Keratinocyte (primary cell): ENCODE data around the gene LSM14B.

ENCODE experiments used
- EZH2 ChIP-seq: IDR thresholded peaks from one replicate; pipeline ENCODE4 v1.6.1; 2012; ENCODE audit warnings: inconsistent platforms, mild to moderate bottlenecking, low read length, moderate library complexity
- TF ChIP-seq, protein P1 (sequence below), 3 experiments: IDR thresholded peaks in 1 of 3; conservative IDR thresholded peaks in 1 of 3; optimal IDR thresholded peaks in 1 of 3; 2 replicates in 2 of 3; 3 replicates in 1 of 3; pipeline versions ENCODE3 to v1.5.1; 2011; ENCODE audit warnings: low read length in 3 of 3, mild to moderate bottlenecking in 3 of 3, moderate library complexity in 2 of 3, control low read depth in 1 of 3, inconsistent platforms in 1 of 3; ENCODE audit not compliant: insufficient read depth in 2 of 3; ENCODE audit errors: extremely low read depth in 1 of 3

DNA sequence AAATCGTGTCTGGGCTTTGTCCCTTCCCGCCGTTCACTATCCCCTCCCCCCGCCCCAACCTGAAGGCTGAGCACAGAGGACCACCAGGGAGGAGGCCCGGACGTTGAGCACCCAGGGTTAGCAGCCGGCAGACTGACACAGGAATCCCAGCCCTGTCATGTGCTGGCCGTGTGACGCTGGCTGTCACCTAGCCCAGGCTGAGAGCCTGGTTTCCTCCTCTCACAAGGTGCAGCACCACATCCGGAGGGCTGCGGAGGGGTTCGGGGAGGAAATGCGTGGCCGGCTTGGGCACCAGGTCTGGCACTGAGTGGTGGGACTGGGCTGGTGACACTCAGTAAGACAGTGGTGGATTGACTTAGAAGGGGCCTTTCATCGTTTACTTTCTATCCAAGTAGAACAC, 4.6 kb upstream of the LSM14B start:
- TF ChIP-seq, protein P1, sequence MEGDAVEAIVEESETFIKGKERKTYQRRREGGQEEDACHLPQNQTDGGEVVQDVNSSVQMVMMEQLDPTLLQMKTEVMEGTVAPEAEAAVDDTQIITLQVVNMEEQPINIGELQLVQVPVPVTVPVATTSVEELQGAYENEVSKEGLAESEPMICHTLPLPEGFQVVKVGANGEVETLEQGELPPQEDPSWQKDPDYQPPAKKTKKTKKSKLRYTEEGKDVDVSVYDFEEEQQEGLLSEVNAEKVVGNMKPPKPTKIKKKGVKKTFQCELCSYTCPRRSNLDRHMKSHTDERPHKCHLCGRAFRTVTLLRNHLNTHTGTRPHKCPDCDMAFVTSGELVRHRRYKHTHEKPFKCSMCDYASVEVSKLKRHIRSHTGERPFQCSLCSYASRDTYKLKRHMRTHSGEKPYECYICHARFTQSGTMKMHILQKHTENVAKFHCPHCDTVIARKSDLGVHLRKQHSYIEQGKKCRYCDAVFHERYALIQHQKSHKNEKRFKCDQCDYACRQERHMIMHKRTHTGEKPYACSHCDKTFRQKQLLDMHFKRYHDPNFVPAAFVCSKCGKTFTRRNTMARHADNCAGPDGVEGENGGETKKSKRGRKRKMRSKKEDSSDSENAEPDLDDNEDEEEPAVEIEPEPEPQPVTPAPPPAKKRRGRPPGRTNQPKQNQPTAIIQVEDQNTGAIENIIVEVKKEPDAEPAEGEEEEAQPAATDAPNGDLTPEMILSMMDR (optimal IDR thresholded peaks at IDR 0.05 in 1 of 3, IDR thresholded peaks at IDR 0.05 in 1 of 3, conservative IDR thresholded peaks at IDR 0.05 in 1 of 3; ENCODE audit: extremely low read depth in 1 of 3, insufficient read depth in 2 of 3, low read length in 3 of 3): no peak
- no peak for TF ChIP-seq EZH2
